H1 (cell line): Measurements from ENCODE around the gene CLDN24. TPM values are rescaled to one million over a fixed set of nuclear protein-coding genes. Genes with fewer than 3 reads are reported as not detected.

Experiments used
- CTCF ChIA-PET: fragments of 300-600 bp; sonication (Branson Sonifier 250); formaldehyde crosslinking; loops from one replicate; lab custom pipeline; 2021; ENCODE audit not compliant: partially characterized antibody; lab: Charles Lee
- POLR2A ChIA-PET: fragments of 300-600 bp; sonication (Branson Sonifier 250); formaldehyde crosslinking; loops from one replicate; lab custom pipeline; 2021; ENCODE audit warnings: inconsistent platforms; ENCODE audit not compliant: partially characterized antibody; lab: Charles Lee
- DNase-seq, 2 experiments: peaks; one replicate each; pipeline versions ENCODE4 v3.0.0 to v3.0.0-alpha.2; 2010 to 2022; ENCODE audit warnings: low spot score in 2 of 2, low read depth in 1 of 2, mixed read lengths in 1 of 2
- FAIRE-seq: peaks from 2 replicates; lab custom pipeline; 2011; peaks lifted over from hg19 to GRCh38; lab: Jason Lieb, UNC
- H2AFZ ChIP-seq: 2 replicates; pipeline ENCODE4 v1.8.1; 2012; ENCODE audit warnings: low read length, inconsistent platforms
- H2AK5ac ChIP-seq: 2 replicates; pipeline ENCODE4 v1.6.1; 2013; ENCODE audit warnings: low read depth, low read length
- H2BK120ac ChIP-seq: replicated peaks from 2 replicates; pipeline ENCODE3; 2013; ENCODE audit warnings: low read depth, low read length, inconsistent platforms
- H2BK12ac ChIP-seq: 2 replicates; pipeline ENCODE4 v1.6.1; 2013; ENCODE audit warnings: low read depth, low read length
- H2BK15ac ChIP-seq: 2 replicates; pipeline ENCODE4 v1.6.1; 2013; ENCODE audit warnings: low read length
- H2BK20ac ChIP-seq: 2 replicates; pipeline ENCODE4 v1.6.1; 2013; ENCODE audit warnings: low read length
- H2BK5ac ChIP-seq: 2 replicates; pipeline ENCODE4 v1.6.1; 2013; ENCODE audit warnings: low read depth, low read length
- H3K14ac ChIP-seq: 2 replicates; pipeline ENCODE4 v1.6.1; 2013; ENCODE audit warnings: inconsistent platforms; ENCODE audit not compliant: insufficient read length
- H3K18ac ChIP-seq: 2 replicates; pipeline ENCODE4 v1.6.1; 2013; ENCODE audit warnings: low read length; ENCODE audit errors: extremely low read depth
- H3K23ac ChIP-seq: 2 replicates; pipeline ENCODE4 v1.6.1; 2013; ENCODE audit warnings: inconsistent platforms; ENCODE audit not compliant: insufficient read length
- H3K23me2 ChIP-seq: 2 replicates; pipeline ENCODE4 v1.6.1; 2013; ENCODE audit warnings: low read depth, low read length
- H3K27ac ChIP-seq: 2 replicates; pipeline ENCODE4 v1.6.1; 2011; ENCODE audit warnings: low read depth, low read length, inconsistent platforms
- H3K27me3 ChIP-seq, 4 experiments: replicated peaks in 1 of 4; 1 replicate in 1 of 4; 2 replicates in 3 of 4; pipeline versions ENCODE4 v1.6.1 to v1.8.1; 2011 to 2013; ENCODE audit warnings: low read length in 3 of 4, mild to moderate bottlenecking in 3 of 4, inconsistent platforms in 2 of 4, mixed read lengths in 2 of 4, moderate library complexity in 1 of 4; ENCODE audit not compliant: control insufficient read depth in 3 of 4, insufficient read depth in 3 of 4; ENCODE audit errors: extremely low read depth in 1 of 4
- H3K36me3 ChIP-seq, 4 experiments: 2 replicates each; pipeline versions ENCODE4 v1.6.1 to v1.8.1; 2011 to 2013; ENCODE audit warnings: mild to moderate bottlenecking in 4 of 4, low read length in 3 of 4, moderate library complexity in 2 of 4, control low read depth in 1 of 4, inconsistent platforms in 1 of 4; ENCODE audit not compliant: insufficient read depth in 4 of 4, control insufficient read depth in 2 of 4
- H3K4ac ChIP-seq: replicated peaks from 2 replicates; pipeline ENCODE3; 2013; ENCODE audit warnings: low read length, low read depth, mixed read lengths, inconsistent platforms; ENCODE audit not compliant: insufficient read length
- H3K4me1 ChIP-seq, 4 experiments: replicated peaks in 1 of 4; 1 replicate in 1 of 4; 2 replicates in 3 of 4; pipeline versions ENCODE4 v1.6.1 to v1.8.1; 2011 to 2013; ENCODE audit warnings: low read length in 3 of 4, inconsistent platforms in 2 of 4, mixed read lengths in 1 of 4; ENCODE audit not compliant: insufficient read depth in 4 of 4, control insufficient read depth in 3 of 4
- H3K4me2 ChIP-seq, 2 experiments: 2 replicates each; pipeline versions ENCODE4 v1.6.1 to v1.8.1; 2011 to 2013; ENCODE audit warnings: low read depth in 2 of 2, low read length in 2 of 2, control low read depth in 1 of 2, inconsistent platforms in 1 of 2, mild to moderate bottlenecking in 1 of 2; ENCODE audit not compliant: insufficient read depth in 1 of 2
- H3K4me3 ChIP-seq, 4 experiments: fragments of 200-600, 300-600 bp in 1 of 4; sonication (generic), shearing (Covaris generic), sonication (Bioruptor Twin) in 1 of 4; 2 replicates each; pipeline versions ENCODE4 v1.5.1 to v1.8.1; 2011 to 2016; ENCODE audit warnings: low read length in 4 of 4, low read depth in 3 of 4, control low read depth in 2 of 4, inconsistent platforms in 2 of 4, mild to moderate bottlenecking in 2 of 4, mixed read lengths in 1 of 4, moderate library complexity in 1 of 4; ENCODE audit not compliant: insufficient read depth in 2 of 4; ENCODE audit errors: extremely low read depth in 1 of 4
- H3K56ac ChIP-seq: replicated peaks from 2 replicates; pipeline ENCODE3; 2013; ENCODE audit warnings: low read depth, mild to moderate bottlenecking, mixed read lengths, low read length, inconsistent platforms; ENCODE audit not compliant: insufficient read length
- H3K79me1 ChIP-seq: 2 replicates; pipeline ENCODE4 v1.6.1; 2013; ENCODE audit warnings: low read depth, low read length, control low read depth
- H3K79me2 ChIP-seq, 2 experiments: 2 replicates each; pipeline versions ENCODE4 v1.6.1 to v1.8.1; 2012 to 2013; ENCODE audit warnings: low read length in 2 of 2, mild to moderate bottlenecking in 2 of 2, inconsistent platforms in 1 of 2; ENCODE audit not compliant: insufficient read depth in 2 of 2, control insufficient read depth in 1 of 2
- H3K9ac ChIP-seq, 4 experiments: replicated peaks in 1 of 4; 1 replicate in 1 of 4; 2 replicates in 3 of 4; pipeline versions ENCODE4 v1.6.1 to v1.8.1; 2011 to 2013; ENCODE audit warnings: low read depth in 3 of 4, low read length in 3 of 4, control low read depth in 2 of 4, mild to moderate bottlenecking in 2 of 4, moderate library complexity in 2 of 4, inconsistent platforms in 1 of 4; ENCODE audit errors: extremely low read depth in 1 of 4
- H3K9me3 ChIP-seq, 2 experiments: 2 replicates each; pipeline versions ENCODE4 v1.6.1 to v1.8.1; 2012 to 2013; ENCODE audit warnings: mild to moderate bottlenecking in 2 of 2, moderate library complexity in 2 of 2, control low read depth in 1 of 2, inconsistent platforms in 1 of 2, low read depth in 1 of 2, low read length in 1 of 2, mixed read lengths in 1 of 2; ENCODE audit not compliant: insufficient read depth in 2 of 2
- H4K20me1 ChIP-seq, 2 experiments: replicated peaks in 1 of 2; 2 replicates each; pipeline versions ENCODE3 to v1.8.1; 2011 to 2013; ENCODE audit warnings: inconsistent platforms in 2 of 2, low read length in 2 of 2, mild to moderate bottlenecking in 1 of 2; ENCODE audit not compliant: insufficient read depth in 2 of 2, control insufficient read depth in 1 of 2
- H4K5ac ChIP-seq: 2 replicates; pipeline ENCODE4 v1.6.1; 2013; ENCODE audit warnings: low read length, low read depth, mixed read lengths, inconsistent platforms; ENCODE audit not compliant: insufficient read length
- H4K8ac ChIP-seq: 2 replicates; pipeline ENCODE4 v1.8.0; 2013; ENCODE audit warnings: mild to moderate bottlenecking, moderate library complexity, low read length, inconsistent platforms; ENCODE audit not compliant: insufficient read depth; ENCODE audit errors: extremely low read depth
- H4K91ac ChIP-seq: replicated peaks from 2 replicates; pipeline ENCODE3; 2013; ENCODE audit warnings: low read length, mixed read lengths, inconsistent platforms; ENCODE audit not compliant: insufficient read length
- CREB1 ChIP-seq: IDR thresholded peaks from 2 replicates; pipeline ENCODE4 v1.6.1; 2012; ENCODE audit warnings: inconsistent platforms
- EGR1 ChIP-seq: IDR thresholded peaks from 2 replicates; pipeline ENCODE4 v1.6.1; 2011; ENCODE audit warnings: low read depth, low read length, borderline replicate concordance
- EZH2 ChIP-seq: fragments of 200-600 bp; sonication (generic); IDR thresholded peaks from 2 replicates; pipeline ENCODE4 v1.7.1; 2012; ENCODE audit warnings: low read depth, mild to moderate bottlenecking, moderate library complexity, low read length, inconsistent platforms; ENCODE audit not compliant: severe bottlenecking
- GABPA ChIP-seq: IDR thresholded peaks from 2 replicates; pipeline ENCODE4 v1.6.1; 2011; ENCODE audit warnings: mild to moderate bottlenecking, low read length, moderate library complexity, borderline replicate concordance; ENCODE audit not compliant: insufficient read depth
- HDAC6 ChIP-seq: IDR thresholded peaks from one replicate; pipeline ENCODE4 v1.7.1; 2012; ENCODE audit warnings: low read depth, mild to moderate bottlenecking, inconsistent platforms, low read length, moderate library complexity
- KDM1A ChIP-seq: fragments of 200-600, 300-600 bp; sonication (generic); IDR thresholded peaks from 2 replicates; pipeline ENCODE4 v1.7.1; 2016; ENCODE audit warnings: mild to moderate bottlenecking, low read length, borderline replicate concordance
- NANOG ChIP-seq: IDR thresholded peaks from 2 replicates; pipeline ENCODE4 v1.6.1; 2011; ENCODE audit warnings: low read length, low read depth, mild to moderate bottlenecking, inconsistent platforms; ENCODE audit not compliant: insufficient read depth, poor library complexity, severe bottlenecking
- POLR2AphosphoS5 ChIP-seq: IDR thresholded peaks from 2 replicates; pipeline ENCODE4 v1.6.1; 2011; ENCODE audit warnings: low read depth, low read length
- RBBP5 ChIP-seq: IDR thresholded peaks from 2 replicates; pipeline ENCODE4 v1.7.1; 2012; ENCODE audit warnings: low read depth, mild to moderate bottlenecking, inconsistent platforms, low read length, moderate library complexity, borderline replicate concordance
- RXRA ChIP-seq: IDR thresholded peaks from 2 replicates; pipeline ENCODE4 v1.6.1; 2011; ENCODE audit warnings: low read depth, mild to moderate bottlenecking, low read length, moderate library complexity; ENCODE audit not compliant: insufficient read depth
- SAP30 ChIP-seq: fragments of 300-600 bp; sonication (generic); IDR thresholded peaks from 2 replicates; pipeline ENCODE4 v1.7.1; 2012; ENCODE audit warnings: low read length, moderate library complexity, mild to moderate bottlenecking, inconsistent platforms; ENCODE audit not compliant: insufficient read depth, insufficient replicate concordance
- SP1 ChIP-seq: IDR thresholded peaks from 2 replicates; pipeline ENCODE4 v1.6.1; 2011; ENCODE audit warnings: low read depth, low read length
- SP2 ChIP-seq: IDR thresholded peaks from 2 replicates; pipeline ENCODE4 v1.6.1; 2012; ENCODE audit warnings: mild to moderate bottlenecking, low read length, inconsistent platforms
- TBP ChIP-seq: IDR thresholded peaks from 2 replicates; pipeline ENCODE4 v1.6.1; 2011; ENCODE audit warnings: low read depth, low read length, improper control_type of control experiment
- WGBS, 2 experiments: shearing (Covaris generic) in 1 of 2; methylation state at CpG; one replicate each; pipeline versions ENCODE4 v1.1.6 to v1.1.7; 2013 to 2015; ENCODE audit warnings: low lambda C conversion rate in 2 of 2, mixed read lengths in 2 of 2, inconsistent platforms in 1 of 2, low coverage in 1 of 2, missing lambda C conversion rate in 1 of 2; ENCODE audit not compliant: insufficient replicate concordance in 2 of 2, insufficient coverage in 1 of 2, insufficient read length in 1 of 2; ENCODE audit errors: extremely low coverage in 1 of 2, missing lambda C conversion rate in 1 of 2; 5-methylcytosine and 5-hydroxymethylcytosine counted together
- polyA plus RNA-seq, 7 experiments: library from polyadenylated mRNA; depleted of rRNA in 3 of 7; stranded (reverse) in 5 of 7; unstranded in 2 of 7; fragments of >200 nt in 5 of 7; fragments of 200-250 nt in 2 of 7; gene quantifications; 1 replicate in 5 of 7; 2 replicates in 1 of 7; 4 replicates in 1 of 7; pipeline versions ENCODE4 v1.2.1 to v1.2.3, GENCODE V29; 2011 to 2013; ENCODE audit warnings: missing spikeins in 2 of 7, mixed read lengths in 2 of 7
- total RNA-seq: library from RNA; stranded (reverse); fragmentation: NEBNext Ultra II Directional; extraction: Animal tissue kit (Norgen Biotek cat#: 25700); gene quantifications from 2 replicates; pipeline ENCODE4 v1.2.1, GENCODE V29; 2021

Gene CLDN24
- total and polyA plus RNA-seq, 2 of the 8 experiments (the other 6 are each of a cell fraction or from before 2014, with no cell fraction given), result not detected

DNA sequence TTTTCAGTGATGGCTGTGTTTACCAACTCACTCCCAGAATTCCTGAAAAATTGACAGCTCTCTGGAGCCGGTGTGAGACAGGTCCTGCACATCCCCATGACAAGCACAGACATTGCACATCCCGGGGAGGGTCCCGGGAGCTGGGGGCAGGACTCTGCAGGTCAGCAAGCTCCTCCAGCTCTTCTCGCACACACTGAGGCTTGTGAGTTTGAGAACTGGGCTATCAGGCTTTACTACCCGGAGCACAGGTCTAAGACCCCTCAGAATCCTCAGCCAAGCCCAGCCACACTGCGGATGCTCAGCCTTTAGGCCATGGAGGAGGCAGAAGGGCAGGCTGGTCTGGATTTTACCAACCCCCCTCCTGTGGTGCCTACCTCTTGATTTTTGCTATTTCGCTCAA, 5.6 kb upstream of the CLDN24 start:
- H3K9ac ChIP-seq, result no peak overlapping the region
- no peak overlapping the region for H2BK120ac ChIP-seq
- H3K79me2 ChIP-seq, result no peaks in the 10 kb centered on the region
- no peak overlapping the region for H2BK15ac ChIP-seq
- FAIRE-seq (no peak), DNase-seq (no peak)
- no peak overlapping the region for H3K4me2 ChIP-seq
- no peak overlapping the region for H2BK12ac ChIP-seq
- ChIA-PET POLR2A (interaction anchor here (0.6 to 1.0 kb wide), 2 partner anchors 71 to 251 kb away, joined by 3 read pairs; no protein-coding TSS in a partner anchor), CTCF (interaction anchor here (0.6 to 0.8 kb wide), 2 partner anchors 11 to 75 kb away, joined by 3 read pairs; no protein-coding TSS in a partner anchor)
- H3K14ac ChIP-seq, result no peak overlapping the region
- peaks cover 5 to 6% of the 10 kb centered on the region in 2 experiments; a peak in 1 of 4 replicates for H3K9me3 ChIP-seq
- H4K5ac ChIP-seq, result no peak overlapping the region
- no peak overlapping the region for H3K27ac ChIP-seq
- H2BK5ac ChIP-seq, result no peak overlapping the region
- peaks cover 1% of the 10 kb centered on the region; the same call in 1 of the 2 replicates for H3K23me2 ChIP-seq
- no peak overlapping the region for H2AFZ ChIP-seq
- no peak overlapping the region for H3K18ac ChIP-seq
- H4K91ac ChIP-seq, result no peak overlapping the region
- 77% methylated on average over 6 of the region's 7 CpGs; no CpG with 5 or more reads in 1 of the 2 experiments for WGBS, 2 experiments
- H2AK5ac ChIP-seq, result no peak overlapping the region
- H4K20me1 ChIP-seq, result no peaks in the 10 kb centered on the region
- H3K56ac ChIP-seq, result no peak overlapping the region
- H3K36me3 ChIP-seq, result no peaks in the 10 kb centered on the region
- no peaks in the 10 kb centered on the region for H3K4me1 ChIP-seq
- H4K8ac ChIP-seq, result 0 out of 2 replicates have a peak overlapping the region, but pooled peaks have one; percentile 35
- no peak overlapping the region for H3K23ac ChIP-seq
- peaks cover 0 to 2% (median 0%) of the 10 kb centered on the region in 4 experiments; a peak in 1 of 7 replicates for H3K27me3 ChIP-seq
- no peaks in the 10 kb centered on the region for H3K79me1 ChIP-seq
- H2BK20ac ChIP-seq, result no peak overlapping the region
- H3K4me3 ChIP-seq, result no peak overlapping the region
- no peak overlapping the region for H3K4ac ChIP-seq
- TF ChIP-seq HDAC6, result no peak
- TF ChIP-seq CREB1, result no peak
- no peak for TF ChIP-seq NANOG
- no peak for TF ChIP-seq SP2
- TF ChIP-seq GABPA, result no peak
- TF ChIP-seq EZH2, result no peak
- TF ChIP-seq RBBP5, result no peak
- TF ChIP-seq RXRA, result no peak
- TF ChIP-seq SP1, result no peak
- TF ChIP-seq EGR1, result no peak
- no peak for TF ChIP-seq SAP30
- no peak for TF ChIP-seq TBP
- TF ChIP-seq KDM1A, result no peak
- no peak for TF ChIP-seq POLR2AphosphoS5
